ENCODE measurements around the gene CHD5.

The CHD5 gene

DNA sequence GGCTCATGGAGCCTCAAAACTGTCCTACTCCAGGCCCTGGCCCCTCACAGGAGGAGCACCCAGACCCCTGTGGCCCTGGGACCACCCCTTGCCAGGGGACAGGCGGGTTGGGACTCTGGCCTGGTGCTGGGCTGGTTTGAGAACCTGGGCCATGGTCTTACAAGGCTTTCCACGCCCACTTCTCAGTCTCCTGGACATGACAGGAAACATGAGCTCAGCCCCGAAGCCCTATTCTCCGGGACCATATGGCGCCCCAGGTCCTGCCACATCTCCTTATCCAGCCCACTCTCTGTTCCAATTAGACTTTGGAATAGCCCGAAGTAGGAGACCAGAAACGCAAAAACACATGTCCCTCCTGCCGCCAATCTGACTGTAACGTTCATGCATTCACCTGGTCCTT lies 86.5 kb downstream of the CHD5 start:
- in situ Hi-C loops (cut with MboI; ENCODE audit: low sequenced_read_pairs): no loop called here
- Histone ChIP-seq H3K36me3 (replicated peaks) (no peaks in the 10 kb centered on the region), H3K4me3 (no peak overlapping the region), H3K9me3 (no peaks in the 10 kb centered on the region), H3K4me1 (no peaks in the 10 kb centered on the region), H3K27me3 (ENCODE audit: low read depth) (no peaks in the 10 kb centered on the region)
- DNase-seq (ENCODE audit: low spot score in 2 of 2): no peak

DNA sequence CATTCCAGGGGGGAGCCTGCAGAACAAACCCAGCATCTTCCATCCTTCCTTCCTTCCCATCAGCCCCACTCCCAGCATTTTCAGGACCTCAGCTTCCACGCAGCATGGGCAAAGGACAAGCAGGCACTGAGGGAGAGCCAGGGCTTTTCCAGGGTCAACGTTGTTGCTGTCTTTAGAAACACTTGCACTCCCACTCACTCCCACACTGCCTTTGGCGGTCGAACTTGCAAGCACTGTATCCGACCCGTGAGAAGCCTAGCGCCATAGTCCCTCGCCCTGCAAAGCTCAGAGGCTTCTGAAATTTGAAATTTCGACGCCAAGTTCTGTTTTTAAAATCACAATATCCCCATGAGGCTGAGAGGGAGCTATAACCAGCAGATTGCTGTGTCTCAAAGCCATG lies 87.0 kb downstream of the CHD5 start:
- Histone ChIP-seq H3K4me3 (no peak overlapping the region), H3K4me1 (no peaks in the 10 kb centered on the region), H3K36me3 (replicated peaks) (no peaks in the 10 kb centered on the region), H3K27me3 (ENCODE audit: low read depth) (no peaks in the 10 kb centered on the region), H3K9me3 (no peaks in the 10 kb centered on the region)
- DNase-seq (ENCODE audit: low spot score in 2 of 2): no peak
- in situ Hi-C loops (cut with MboI; ENCODE audit: low sequenced_read_pairs): no loop called here

DNA sequence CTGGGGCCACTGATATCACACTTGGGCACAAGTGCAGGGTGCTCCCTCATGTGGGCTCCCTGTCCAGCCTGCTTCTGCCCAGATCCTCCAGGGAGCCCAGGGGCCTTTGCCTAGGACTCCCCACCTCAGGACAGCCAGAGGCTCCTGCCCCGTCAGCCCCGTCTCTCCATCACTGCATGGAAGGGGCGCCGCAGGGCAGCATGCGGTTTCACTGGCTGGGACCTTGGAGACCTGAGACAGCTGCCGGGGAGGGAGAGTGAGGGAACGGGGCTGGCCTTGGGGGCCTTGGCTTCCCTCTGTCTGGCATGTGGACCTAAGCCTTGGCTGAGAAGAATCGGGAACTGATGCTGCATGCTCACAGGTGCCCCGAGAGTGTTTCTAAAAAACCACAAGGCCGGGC lies 87.9 kb downstream of the CHD5 start:
- H3K4me3 ChIP-seq: no peak overlapping the region
- no peaks in the 10 kb centered on the region for H3K9me3 ChIP-seq
- no peaks in the 10 kb centered on the region for H3K36me3 ChIP-seq (replicated peaks)
- in situ Hi-C loops (cut with MboI; ENCODE audit: low sequenced_read_pairs): no loop called here
- H3K27me3 ChIP-seq (ENCODE audit: low read depth): no peaks in the 10 kb centered on the region
- no peaks in the 10 kb centered on the region for H3K4me1 ChIP-seq
- no peak for DNase-seq (ENCODE audit: low spot score in 2 of 2)

DNA sequence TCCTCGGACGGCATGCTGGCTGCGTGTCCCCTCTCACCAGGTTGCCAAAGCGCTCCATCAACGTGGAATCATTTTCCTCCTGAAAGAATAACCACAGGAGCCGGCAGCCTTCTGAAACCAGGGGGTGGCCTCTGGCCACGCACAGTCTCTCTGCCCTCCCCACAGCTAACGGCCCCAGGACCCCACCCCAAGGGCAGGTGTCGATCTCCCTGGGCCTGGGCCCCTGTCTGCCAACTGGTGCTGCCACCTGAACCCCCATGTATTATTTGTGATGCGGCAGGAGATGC lies 88.4 kb downstream of the CHD5 start:
- H3K9me3 ChIP-seq: no peaks in the 10 kb centered on the region
- H3K4me3 ChIP-seq: no peak overlapping the region
- in situ Hi-C loops (cut with MboI; ENCODE audit: low sequenced_read_pairs): no loop called here
- H3K27me3 ChIP-seq (ENCODE audit: low read depth): no peaks in the 10 kb centered on the region
- no peaks in the 10 kb centered on the region for H3K4me1 ChIP-seq
- H3K36me3 ChIP-seq (replicated peaks): no peaks in the 10 kb centered on the region
- DNase-seq (ENCODE audit: low spot score in 2 of 2): no peak

DNA sequence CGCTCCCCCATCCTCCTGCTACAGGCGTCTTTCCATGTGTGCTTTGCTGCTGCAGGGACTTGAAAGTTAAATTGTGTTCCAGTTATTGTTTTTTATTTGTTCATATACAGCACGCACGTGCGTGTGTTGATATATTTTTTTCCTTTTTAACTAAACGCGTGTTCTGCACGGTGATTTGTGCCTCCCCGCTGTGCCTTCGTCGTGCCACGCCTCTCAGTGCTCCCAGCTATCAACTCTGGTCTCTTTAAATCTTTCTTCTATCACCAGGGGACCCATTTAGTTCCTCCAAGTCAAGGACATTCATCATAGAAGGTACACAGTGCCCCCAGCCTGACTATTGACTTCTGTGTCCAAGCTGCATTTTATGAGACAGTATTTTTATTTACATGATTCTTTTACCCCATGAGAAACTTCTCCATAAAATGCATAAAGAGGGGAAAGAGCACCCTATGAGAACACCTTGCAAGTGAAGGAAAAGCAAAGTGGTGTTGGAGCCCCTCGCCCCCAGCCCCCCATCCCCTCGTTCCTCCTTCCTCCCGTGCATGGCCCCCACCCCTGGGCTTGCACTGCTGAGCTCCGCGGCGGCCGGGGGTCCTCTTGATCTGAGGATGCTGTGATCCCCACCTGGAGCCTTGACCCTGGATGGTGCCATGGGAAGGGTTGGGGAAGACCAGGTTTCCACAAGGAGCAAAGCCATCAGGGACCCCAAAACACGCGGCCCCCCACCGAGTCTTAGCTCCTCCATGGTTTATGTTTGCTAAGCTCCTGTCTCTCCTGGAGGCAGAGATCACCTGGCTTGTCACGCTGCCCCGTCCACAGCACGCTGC lies 88.9 kb downstream of the CHD5 start:
- Histone ChIP-seq H3K4me3 (no peak overlapping the region), H3K36me3 (replicated peaks) (no peaks in the 10 kb centered on the region), H3K9me3 (no peaks in the 10 kb centered on the region), H3K4me1 (no peaks in the 10 kb centered on the region), H3K27me3 (ENCODE audit: low read depth) (no peaks in the 10 kb centered on the region)
- in situ Hi-C loops (cut with MboI; ENCODE audit: low sequenced_read_pairs): no loop called here
- DNase-seq (ENCODE audit: low spot score in 2 of 2): no peak

DNA sequence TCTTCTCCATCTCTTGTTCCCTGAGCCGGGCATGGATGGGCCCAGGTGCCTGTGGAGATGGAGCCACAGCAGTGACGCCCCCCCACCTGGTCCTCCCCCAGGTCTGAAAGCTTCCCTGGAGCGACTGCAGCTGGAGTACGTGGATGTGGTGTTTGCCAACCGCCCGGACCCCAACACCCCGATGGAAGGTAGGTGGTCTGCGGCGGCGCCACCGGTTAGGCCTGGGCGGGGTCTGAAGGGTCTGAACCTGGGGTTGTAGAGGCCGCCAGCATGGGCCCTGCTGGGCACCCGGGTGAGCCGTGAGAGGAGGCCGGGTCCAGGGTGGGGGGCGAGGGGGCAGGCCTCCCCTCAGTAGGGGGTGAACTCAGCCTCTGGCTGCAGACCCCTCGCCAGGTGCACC lies 89.8 kb downstream of the CHD5 start:
- Histone ChIP-seq H3K27me3 (ENCODE audit: low read depth) (no peaks in the 10 kb centered on the region), H3K4me3 (no peak overlapping the region), H3K9me3 (no peaks in the 10 kb centered on the region), H3K4me1 (no peaks in the 10 kb centered on the region), H3K36me3 (replicated peaks) (no peaks in the 10 kb centered on the region)
- in situ Hi-C loops (cut with MboI; ENCODE audit: low sequenced_read_pairs): no loop called here
- DNase-seq (ENCODE audit: low spot score in 2 of 2): no peak

DNA sequence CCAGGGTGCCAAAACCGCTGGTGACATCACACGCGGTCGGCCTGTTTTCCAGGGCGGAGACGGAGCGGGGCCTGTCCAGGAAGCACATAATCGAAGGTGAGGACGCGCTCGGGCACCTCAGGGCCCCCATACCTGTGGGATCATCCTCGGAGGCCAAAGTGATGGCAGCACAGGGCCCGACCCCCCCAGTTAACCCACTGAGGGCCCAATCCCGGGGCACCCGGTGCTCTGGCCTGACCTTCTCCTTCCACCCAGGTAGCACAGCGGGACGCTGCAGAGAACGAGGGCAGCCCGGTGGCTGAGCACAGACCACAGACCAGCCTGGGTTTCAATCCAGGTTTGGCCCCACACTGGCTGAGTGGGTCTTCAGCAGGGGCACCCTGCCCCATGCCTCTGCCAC lies 91.2 kb downstream of the CHD5 start:
- in situ Hi-C loops (cut with MboI; ENCODE audit: low sequenced_read_pairs): no loop called here
- H3K36me3 ChIP-seq (replicated peaks): no peaks in the 10 kb centered on the region
- no peak for DNase-seq (ENCODE audit: low spot score in 2 of 2)

DNA sequence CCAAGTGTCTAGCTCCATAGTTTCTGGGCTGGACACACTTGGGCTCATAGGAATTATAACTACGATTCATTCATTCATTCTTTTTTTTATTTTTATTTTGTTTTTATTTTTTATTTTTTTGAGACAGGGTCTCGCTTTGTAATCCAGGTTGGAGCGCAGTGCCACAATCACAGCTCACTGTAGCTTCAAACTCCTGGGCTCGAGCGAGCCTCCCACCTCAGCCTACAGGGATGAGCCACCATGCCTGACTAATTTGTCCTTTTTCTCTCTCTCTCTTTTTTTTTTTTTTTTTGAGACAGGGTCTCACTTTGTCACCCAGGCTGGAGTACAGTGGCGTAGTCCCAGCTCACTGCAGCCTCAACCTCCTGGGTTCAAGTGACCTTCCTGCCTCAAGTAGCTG lies 92.2 kb downstream of the CHD5 start:
- no peak for DNase-seq (ENCODE audit: low spot score in 2 of 2)
- in situ Hi-C loops (cut with MboI; ENCODE audit: low sequenced_read_pairs): no loop called here
- no peaks in the 10 kb centered on the region for H3K9me3 ChIP-seq
- H3K36me3 ChIP-seq (replicated peaks): no peaks in the 10 kb centered on the region
- peaks cover 2% of the 10 kb centered on the region; the same call in 1 of the 2 replicates for H3K4me1 ChIP-seq
- no peaks in the 10 kb centered on the region for H3K27me3 ChIP-seq (ENCODE audit: low read depth)
- H3K4me3 ChIP-seq: no peak overlapping the region

More for the DNA sequence above, 91.2 kb downstream of the CHD5 start:
- Histone ChIP-seq H3K9me3 (no peaks in the 10 kb centered on the region), H3K4me3 (no peak overlapping the region), H3K27me3 (ENCODE audit: low read depth) (no peaks in the 10 kb centered on the region), H3K4me1 (no peaks in the 10 kb centered on the region)

DNA sequence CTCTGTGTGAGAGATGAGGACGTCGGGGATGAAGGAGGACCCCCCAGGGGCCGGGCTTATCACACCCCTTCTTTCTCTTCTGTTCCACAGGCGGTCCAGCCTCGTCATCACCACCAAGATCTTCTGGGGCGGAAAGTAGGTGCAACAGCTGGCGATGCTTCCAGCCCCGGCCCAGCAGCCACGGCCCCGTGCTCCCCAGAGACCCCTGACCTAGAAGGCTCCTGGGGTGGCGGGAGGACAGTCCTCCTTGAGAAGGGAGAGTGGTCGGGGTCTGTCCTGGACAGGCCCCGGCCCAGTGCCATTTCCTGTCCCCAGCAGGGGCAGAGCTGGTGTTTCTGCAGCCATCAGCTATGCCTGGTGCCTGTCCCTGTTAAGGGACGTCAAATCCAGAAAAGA lies 92.7 kb downstream of the CHD5 start:
- H3K9me3 ChIP-seq: no peaks in the 10 kb centered on the region
- H3K4me1 ChIP-seq: peaks cover 2% of the 10 kb centered on the region; the same call in 1 of the 2 replicates
- H3K36me3 ChIP-seq (replicated peaks): no peaks in the 10 kb centered on the region
- H3K27me3 ChIP-seq (ENCODE audit: low read depth): no peaks in the 10 kb centered on the region
- no peak for DNase-seq (ENCODE audit: low spot score in 2 of 2)
- in situ Hi-C loops (cut with MboI; ENCODE audit: low sequenced_read_pairs): no loop called here
- H3K4me3 ChIP-seq: no peak overlapping the region

DNA sequence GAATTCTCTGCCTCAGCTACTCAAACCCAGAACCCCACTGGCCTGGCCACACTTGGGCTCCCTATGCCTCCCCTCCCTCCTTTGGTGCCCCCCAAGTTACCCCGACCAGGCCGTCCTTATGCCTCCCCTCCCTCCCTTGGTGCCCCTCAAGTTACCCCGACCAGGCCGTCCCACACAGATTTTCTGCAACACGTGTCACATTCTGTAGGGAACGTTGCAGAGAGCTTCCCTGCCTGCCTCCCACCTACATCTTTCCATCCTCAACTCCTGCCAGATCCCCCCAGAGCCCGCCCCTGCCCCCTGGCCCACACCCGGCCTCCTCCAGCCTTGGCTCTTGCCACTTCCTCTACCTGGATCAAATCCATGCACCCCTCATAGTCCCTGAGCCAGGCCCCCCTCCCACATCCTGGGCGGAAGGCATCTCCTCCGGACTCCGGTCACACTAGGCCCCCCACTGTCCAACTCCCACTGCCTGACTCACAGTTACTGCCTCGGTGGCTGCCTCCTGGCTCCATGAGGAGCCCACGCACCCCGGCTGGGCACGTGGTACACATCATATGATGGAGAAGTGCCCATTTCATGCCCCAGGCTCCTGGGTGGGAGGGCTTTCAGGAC lies 93.3 kb downstream of the CHD5 start:
- no peaks in the 10 kb centered on the region for H3K9me3 ChIP-seq
- H3K4me3 ChIP-seq: no peak overlapping the region
- no peak for DNase-seq (ENCODE audit: low spot score in 2 of 2)
- H3K27me3 ChIP-seq (ENCODE audit: low read depth): no peaks in the 10 kb centered on the region
- H3K4me1 ChIP-seq: peaks cover 2% of the 10 kb centered on the region; the same call in 1 of the 2 replicates
- H3K36me3 ChIP-seq (replicated peaks): no peaks in the 10 kb centered on the region
- in situ Hi-C loops (cut with MboI; ENCODE audit: low sequenced_read_pairs): no loop called here

DNA sequence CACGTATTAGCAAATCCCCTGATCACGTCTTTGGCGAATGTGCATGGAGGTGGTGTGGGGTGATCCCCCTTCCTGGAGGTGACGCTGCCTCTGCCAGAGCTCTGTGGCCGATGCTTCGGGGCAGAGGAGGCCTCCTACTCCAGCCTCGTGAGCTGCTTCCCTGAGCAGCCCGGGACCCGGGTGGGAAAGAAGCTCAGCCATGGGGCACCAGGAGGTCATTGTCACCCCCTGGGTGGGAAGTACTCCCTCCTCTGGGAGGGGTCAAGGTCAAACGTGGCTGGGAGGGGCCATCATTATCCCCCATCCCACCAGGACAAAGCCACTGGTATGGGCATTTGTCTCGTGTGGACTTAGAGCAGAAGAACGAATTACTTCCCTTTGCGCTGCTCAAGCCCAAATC lies 93.8 kb downstream of the CHD5 start:
- Histone ChIP-seq H3K4me1 (peaks cover 2% of the 10 kb centered on the region; the same call in 1 of the 2 replicates), H3K27me3 (ENCODE audit: low read depth) (no peaks in the 10 kb centered on the region), H3K9me3 (no peaks in the 10 kb centered on the region), H3K4me3 (no peak overlapping the region), H3K36me3 (replicated peaks) (no peaks in the 10 kb centered on the region)
- DNase-seq (ENCODE audit: low spot score in 2 of 2): no peak
- in situ Hi-C loops (cut with MboI; ENCODE audit: low sequenced_read_pairs): no loop called here

DNA sequence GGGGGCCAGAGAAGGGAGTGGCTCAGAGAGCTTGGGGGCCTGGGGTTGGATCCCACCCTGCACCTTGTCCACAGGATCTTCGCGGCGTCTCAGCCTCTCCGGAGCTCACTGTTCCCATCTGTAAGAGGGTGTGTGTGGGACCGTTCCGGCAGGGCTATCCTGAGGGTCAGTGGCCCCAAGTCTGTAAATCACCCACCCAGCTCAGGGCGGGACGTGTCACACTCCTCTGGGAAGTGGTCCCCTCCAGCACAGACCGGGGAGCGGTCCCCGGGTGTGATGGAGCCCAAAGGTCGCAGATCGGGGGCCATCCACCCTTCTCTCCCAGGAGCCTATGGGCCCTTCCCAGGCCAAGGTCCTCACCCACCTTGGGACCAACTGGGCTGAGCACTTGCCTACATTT lies 94.5 kb downstream of the CHD5 start:
- H3K36me3 ChIP-seq (replicated peaks): no peaks in the 10 kb centered on the region
- in situ Hi-C loops (cut with MboI; ENCODE audit: low sequenced_read_pairs): no loop called here
- no peaks in the 10 kb centered on the region for H3K9me3 ChIP-seq
- no peak for DNase-seq (ENCODE audit: low spot score in 2 of 2)
- no peak overlapping the region for H3K4me3 ChIP-seq
- H3K4me1 ChIP-seq: peaks cover 2% of the 10 kb centered on the region; the same call in 1 of the 2 replicates
- no peaks in the 10 kb centered on the region for H3K27me3 ChIP-seq (ENCODE audit: low read depth)

DNA sequence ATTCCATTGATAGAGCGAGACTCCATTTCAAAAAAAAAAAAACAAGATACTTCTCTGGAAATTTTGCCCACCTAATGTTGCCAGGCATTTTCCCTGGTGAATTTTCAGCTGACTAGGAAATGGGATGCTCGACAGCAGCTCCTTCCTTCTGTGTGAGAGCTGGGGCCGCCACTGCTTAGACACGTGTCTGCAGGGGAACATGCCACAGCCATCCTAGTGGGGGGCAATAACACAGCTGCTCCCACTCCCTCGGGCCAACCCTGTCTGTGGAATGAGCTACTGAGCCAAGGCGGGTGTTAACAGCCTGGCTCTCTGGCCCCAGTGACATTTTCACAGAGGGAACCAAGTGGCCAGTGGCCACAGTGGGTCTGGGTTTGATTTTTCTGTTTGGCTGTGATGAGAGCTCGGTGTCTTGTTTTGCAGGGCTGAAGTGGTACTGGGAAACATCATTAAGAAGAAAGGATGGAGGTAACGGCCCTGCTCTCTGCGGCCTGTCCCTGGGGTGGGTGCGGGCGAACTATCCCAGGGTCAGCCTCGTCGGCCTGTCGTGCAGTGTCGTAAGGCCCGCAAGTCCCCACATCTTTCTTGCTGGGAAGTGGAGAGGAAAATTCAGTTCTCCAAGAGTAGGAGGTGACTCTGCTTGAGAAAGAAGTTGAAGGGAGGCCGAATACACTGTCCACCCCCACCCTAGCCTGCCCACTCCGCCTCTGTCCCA lies 95.2 kb downstream of the CHD5 start:
- no peaks in the 10 kb centered on the region for H3K27me3 ChIP-seq (ENCODE audit: low read depth)
- DNase-seq (ENCODE audit: low spot score in 2 of 2): no peak
- H3K9me3 ChIP-seq: no peaks in the 10 kb centered on the region
- peaks cover 2% of the 10 kb centered on the region; the same call in 1 of the 2 replicates for H3K4me1 ChIP-seq
- in situ Hi-C loops (cut with MboI; ENCODE audit: low sequenced_read_pairs): no loop called here
- H3K4me3 ChIP-seq: no peak overlapping the region
- no peaks in the 10 kb centered on the region for H3K36me3 ChIP-seq (replicated peaks)

DNA sequence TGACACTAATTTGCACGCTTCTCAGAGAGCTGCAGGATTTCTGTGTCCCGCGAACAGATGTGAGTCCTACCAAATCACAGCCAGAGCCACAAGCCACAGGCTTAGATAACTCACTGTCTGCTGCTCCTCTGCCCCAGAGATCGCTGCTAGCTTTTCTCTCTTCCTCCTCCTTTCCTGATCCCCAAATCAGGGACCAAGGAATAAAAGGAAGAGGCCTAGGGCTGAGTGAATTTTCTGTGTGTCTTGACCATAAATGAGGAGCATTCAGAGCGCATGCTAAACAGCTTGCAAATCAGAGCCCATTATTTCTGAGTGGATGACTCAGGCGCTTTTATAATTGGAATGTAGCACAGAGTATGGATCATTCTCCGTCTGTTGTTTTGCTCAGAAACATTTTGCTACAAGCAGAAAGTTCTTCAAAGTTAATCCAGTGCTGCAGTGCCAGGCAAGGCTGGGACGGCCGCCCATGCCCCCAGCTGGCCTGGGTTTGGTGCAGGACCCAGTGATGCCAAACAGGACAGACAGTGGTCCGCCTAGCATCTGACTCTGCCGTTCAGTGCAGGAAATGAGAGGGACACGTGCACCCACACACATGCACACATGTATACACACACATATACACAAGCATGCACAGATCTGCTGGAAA lies 96.2 kb downstream of the CHD5 start:
- Histone ChIP-seq H3K4me3 (no peak overlapping the region), H3K4me1 (peaks cover 2% of the 10 kb centered on the region; the same call in 1 of the 2 replicates), H3K36me3 (replicated peaks) (no peaks in the 10 kb centered on the region), H3K27me3 (ENCODE audit: low read depth) (no peaks in the 10 kb centered on the region), H3K9me3 (no peaks in the 10 kb centered on the region)
- peak in 1 of 2 experiments; percentile 4 for DNase-seq (ENCODE audit: low spot score in 2 of 2)
- in situ Hi-C loops (cut with MboI; ENCODE audit: low sequenced_read_pairs): no loop called here
